ENCODE measurements around the gene TRPM3. TPM values are rescaled to one million over a fixed set of nuclear protein-coding genes. Genes with fewer than 3 reads are reported as not detected.

The TRPM3 gene
- total and polyA plus RNA-seq, 4 donors, result 0.07 to 0.89 (median 0.67) TPM

DNA sequence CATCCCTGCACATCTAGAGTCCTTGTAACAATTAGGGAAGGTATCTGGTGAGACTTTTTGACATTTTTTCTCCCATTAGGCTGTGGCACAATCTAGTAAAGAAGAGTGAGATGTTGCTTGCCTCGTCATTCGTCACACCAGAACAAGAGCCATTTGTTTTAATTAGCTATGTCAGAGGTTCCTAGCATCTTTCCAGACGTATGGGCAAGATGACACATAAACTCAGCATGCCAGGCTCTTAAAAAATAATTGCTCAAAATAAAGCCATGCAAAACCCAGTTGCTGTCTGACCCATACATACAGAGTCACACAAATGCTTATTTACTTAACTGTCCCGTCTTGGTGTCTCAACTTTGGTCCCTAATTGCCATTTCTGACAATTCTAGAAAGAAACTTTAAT lies 125.9 kb downstream of the TRPM3 start (continued):
- TF ChIP-seq, protein P1, sequence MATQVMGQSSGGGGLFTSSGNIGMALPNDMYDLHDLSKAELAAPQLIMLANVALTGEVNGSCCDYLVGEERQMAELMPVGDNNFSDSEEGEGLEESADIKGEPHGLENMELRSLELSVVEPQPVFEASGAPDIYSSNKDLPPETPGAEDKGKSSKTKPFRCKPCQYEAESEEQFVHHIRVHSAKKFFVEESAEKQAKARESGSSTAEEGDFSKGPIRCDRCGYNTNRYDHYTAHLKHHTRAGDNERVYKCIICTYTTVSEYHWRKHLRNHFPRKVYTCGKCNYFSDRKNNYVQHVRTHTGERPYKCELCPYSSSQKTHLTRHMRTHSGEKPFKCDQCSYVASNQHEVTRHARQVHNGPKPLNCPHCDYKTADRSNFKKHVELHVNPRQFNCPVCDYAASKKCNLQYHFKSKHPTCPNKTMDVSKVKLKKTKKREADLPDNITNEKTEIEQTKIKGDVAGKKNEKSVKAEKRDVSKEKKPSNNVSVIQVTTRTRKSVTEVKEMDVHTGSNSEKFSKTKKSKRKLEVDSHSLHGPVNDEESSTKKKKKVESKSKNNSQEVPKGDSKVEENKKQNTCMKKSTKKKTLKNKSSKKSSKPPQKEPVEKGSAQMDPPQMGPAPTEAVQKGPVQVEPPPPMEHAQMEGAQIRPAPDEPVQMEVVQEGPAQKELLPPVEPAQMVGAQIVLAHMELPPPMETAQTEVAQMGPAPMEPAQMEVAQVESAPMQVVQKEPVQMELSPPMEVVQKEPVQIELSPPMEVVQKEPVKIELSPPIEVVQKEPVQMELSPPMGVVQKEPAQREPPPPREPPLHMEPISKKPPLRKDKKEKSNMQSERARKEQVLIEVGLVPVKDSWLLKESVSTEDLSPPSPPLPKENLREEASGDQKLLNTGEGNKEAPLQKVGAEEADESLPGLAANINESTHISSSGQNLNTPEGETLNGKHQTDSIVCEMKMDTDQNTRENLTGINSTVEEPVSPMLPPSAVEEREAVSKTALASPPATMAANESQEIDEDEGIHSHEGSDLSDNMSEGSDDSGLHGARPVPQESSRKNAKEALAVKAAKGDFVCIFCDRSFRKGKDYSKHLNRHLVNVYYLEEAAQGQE (IDR thresholded peaks at IDR 0.05), result no peak

DNA sequence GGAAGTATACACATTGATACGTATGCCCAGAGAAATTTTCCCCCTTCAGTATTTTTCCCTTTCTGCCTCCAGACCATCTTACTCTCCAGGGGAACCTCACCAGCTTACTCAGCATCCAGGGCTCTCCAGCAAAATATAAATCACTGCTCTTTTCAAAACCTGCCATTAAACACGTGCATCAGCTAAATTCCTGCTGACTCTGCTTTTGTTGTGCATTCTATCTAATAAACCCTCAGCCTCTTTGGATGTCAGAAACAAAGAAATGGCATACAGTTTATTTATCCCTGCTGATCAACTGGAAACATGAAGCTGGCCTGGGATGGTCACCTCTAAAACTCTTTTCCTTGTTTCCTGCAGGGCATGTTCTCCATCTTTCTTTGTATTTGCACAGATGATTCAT lies 126.8 kb downstream of the TRPM3 start:
- no peak overlapping the region for H3K4me3 ChIP-seq (ENCODE audit: low read depth in 1 of 3, low read length in 3 of 3)
- H3K9me3 ChIP-seq (ENCODE audit: control insufficient read depth in 4 of 4, low read length in 3 of 4), result no peaks in the 10 kb centered on the region
- 82% methylated on average over 2 of the region's 2 CpGs for WGBS
- H3K36me3 ChIP-seq (ENCODE audit: control insufficient read depth in 4 of 4, insufficient read depth in 3 of 4, low read depth in 1 of 4, low read length in 3 of 4), result no peaks in the 10 kb centered on the region
- TF ChIP-seq EGR1 (IDR thresholded peaks at IDR 0.05; ENCODE audit: low read depth in 2 of 2), result no peak
- TF ChIP-seq, protein P1 (IDR thresholded peaks at IDR 0.05), result no peak
- no peaks in the 10 kb centered on the region for H3K4me1 ChIP-seq (ENCODE audit: control insufficient read depth in 4 of 4, insufficient read depth in 4 of 4, low read length in 3 of 4)
- no peaks in the 10 kb centered on the region for H3K27me3 ChIP-seq (ENCODE audit: control insufficient read depth in 4 of 4, insufficient read depth in 4 of 4, low read length in 3 of 4)
- H3K9ac ChIP-seq (ENCODE audit: low read depth in 1 of 2, low read length in 2 of 2), result no peak overlapping the region
- no peak for DNase-seq (ENCODE audit: low spot score)
- no peak overlapping the region for H3K27ac ChIP-seq (ENCODE audit: low read depth in 1 of 2, low read length in 2 of 2)

DNA sequence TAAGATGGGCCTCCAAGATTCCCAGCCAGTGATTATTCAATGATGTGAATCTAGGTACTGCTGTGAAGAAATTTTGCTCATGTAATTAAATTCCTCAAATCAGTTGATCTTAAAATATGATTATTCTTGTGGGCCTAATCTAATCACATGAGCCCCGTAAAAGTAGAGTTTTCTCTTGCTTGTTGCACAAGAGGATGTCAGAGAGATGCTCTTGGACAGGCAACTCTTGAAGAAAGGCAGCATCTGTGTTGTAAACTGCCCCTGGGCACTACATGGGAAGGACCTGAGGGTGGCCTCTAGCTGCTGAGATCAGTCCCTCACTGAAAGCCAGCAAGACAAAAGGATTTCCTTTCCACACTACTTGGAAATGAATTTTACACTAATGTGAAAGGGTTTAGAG lies 132.9 kb downstream of the TRPM3 start:
- H3K9ac ChIP-seq (ENCODE audit: low read depth in 1 of 2, low read length in 2 of 2), result no peak overlapping the region
- no peak overlapping the region for H3K27ac ChIP-seq (ENCODE audit: low read depth in 1 of 2, low read length in 2 of 2)
- no peak for TF ChIP-seq RAD21 (IDR thresholded peaks at IDR 0.05)
- TF ChIP-seq, protein P2, sequence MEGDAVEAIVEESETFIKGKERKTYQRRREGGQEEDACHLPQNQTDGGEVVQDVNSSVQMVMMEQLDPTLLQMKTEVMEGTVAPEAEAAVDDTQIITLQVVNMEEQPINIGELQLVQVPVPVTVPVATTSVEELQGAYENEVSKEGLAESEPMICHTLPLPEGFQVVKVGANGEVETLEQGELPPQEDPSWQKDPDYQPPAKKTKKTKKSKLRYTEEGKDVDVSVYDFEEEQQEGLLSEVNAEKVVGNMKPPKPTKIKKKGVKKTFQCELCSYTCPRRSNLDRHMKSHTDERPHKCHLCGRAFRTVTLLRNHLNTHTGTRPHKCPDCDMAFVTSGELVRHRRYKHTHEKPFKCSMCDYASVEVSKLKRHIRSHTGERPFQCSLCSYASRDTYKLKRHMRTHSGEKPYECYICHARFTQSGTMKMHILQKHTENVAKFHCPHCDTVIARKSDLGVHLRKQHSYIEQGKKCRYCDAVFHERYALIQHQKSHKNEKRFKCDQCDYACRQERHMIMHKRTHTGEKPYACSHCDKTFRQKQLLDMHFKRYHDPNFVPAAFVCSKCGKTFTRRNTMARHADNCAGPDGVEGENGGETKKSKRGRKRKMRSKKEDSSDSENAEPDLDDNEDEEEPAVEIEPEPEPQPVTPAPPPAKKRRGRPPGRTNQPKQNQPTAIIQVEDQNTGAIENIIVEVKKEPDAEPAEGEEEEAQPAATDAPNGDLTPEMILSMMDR (IDR thresholded peaks at IDR 0.05; ENCODE audit: low read depth, low read length, missing input control), result no peak
- no peak for TF ChIP-seq NR2F2 (IDR thresholded peaks at IDR 0.05)
- TF ChIP-seq RXRA (IDR thresholded peaks at IDR 0.05), result no peak
- TF ChIP-seq FOXA1 (IDR thresholded peaks at IDR 0.05), result no peak
- 91% methylated on average over 1 of the region's 1 CpG for WGBS
- no peaks in the 10 kb centered on the region for H3K4me1 ChIP-seq (ENCODE audit: control insufficient read depth in 4 of 4, insufficient read depth in 4 of 4, low read length in 3 of 4)
- no peaks in the 10 kb centered on the region for H3K36me3 ChIP-seq (ENCODE audit: control insufficient read depth in 4 of 4, insufficient read depth in 3 of 4, low read depth in 1 of 4, low read length in 3 of 4)
- no peak overlapping the region for H3K4me3 ChIP-seq (ENCODE audit: low read depth in 1 of 3, low read length in 3 of 3)
- H3K9me3 ChIP-seq (ENCODE audit: control insufficient read depth in 4 of 4, low read length in 3 of 4), result no peaks in the 10 kb centered on the region
- DNase-seq (ENCODE audit: low spot score), result no peak
- no peaks in the 10 kb centered on the region for H3K27me3 ChIP-seq (ENCODE audit: control insufficient read depth in 4 of 4, insufficient read depth in 4 of 4, low read length in 3 of 4)

Data from liver (tissue), 9 donors.